ENCODE results near the gene SUN3. TPM values are rescaled to one million over a fixed set of nuclear protein-coding genes. Genes with fewer than 3 reads are reported as not detected.
A peak's percentile ranks its signal among the peaks of the same experiment; 100 is the strongest.

Gene SUN3
- total and polyA plus RNA-seq, 9 of the 15 experiments (the other 6 are each of a cell fraction or from before 2014, with no cell fraction given): 0.04 to 0.06 TPM; not detected in 7

DNA sequence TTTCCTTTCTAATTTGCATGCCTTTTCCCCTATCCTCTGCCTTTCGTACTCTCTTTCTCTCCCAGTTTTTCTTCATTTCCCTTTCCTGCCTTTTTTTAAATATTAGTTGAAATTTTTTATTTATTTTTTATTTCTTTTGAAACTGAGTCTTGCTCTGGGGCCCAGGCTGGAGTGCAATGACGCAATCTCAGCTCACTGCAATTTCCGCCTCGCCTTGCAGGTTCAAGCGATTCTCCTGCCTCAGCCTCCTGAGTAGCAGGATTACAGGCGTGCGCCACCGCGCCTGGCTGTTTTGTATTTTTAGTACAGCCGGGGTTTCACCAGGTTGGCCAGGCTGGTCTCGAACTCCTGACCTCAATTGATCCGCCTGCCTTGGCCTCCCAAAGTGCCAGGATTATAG, 29.5 kb downstream of the SUN3 start:
- H3K9me3 ChIP-seq (replicated peaks; ENCODE audit: control insufficient read depth, insufficient read depth, low read depth, low read length): no peaks in the 10 kb centered on the region
- 21% methylated on average over 12 of the region's 12 CpGs for WGBS (ENCODE audit: insufficient coverage, low coverage, missing lambda C conversion rate)
- TF ChIP-seq THRA (IDR thresholded peaks at IDR 0.05) (no peak), CEBPB (tag; IDR thresholded peaks at IDR 0.05) (peak; percentile 52), CEBPG (CRISPR knock-in tag; IDR thresholded peaks at IDR 0.05) (no peak), CEBPG (tag; conservative IDR thresholded peaks at IDR 0.05 in 1 of 2, IDR thresholded peaks at IDR 0.05 in 1 of 2) (peak; percentile 40 to 53; a peak in 3 of 4 replicates), ZBTB34 (CRISPR knock-in tag; IDR thresholded peaks at IDR 0.05) (no peak)
- TF ChIP-seq, protein P1, sequence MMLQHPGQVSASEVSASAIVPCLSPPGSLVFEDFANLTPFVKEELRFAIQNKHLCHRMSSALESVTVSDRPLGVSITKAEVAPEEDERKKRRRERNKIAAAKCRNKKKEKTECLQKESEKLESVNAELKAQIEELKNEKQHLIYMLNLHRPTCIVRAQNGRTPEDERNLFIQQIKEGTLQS (IDR thresholded peaks at IDR 0.05): peak; percentile 66
- TF ChIP-seq, protein P1 (CRISPR knock-in tag; conservative IDR thresholded peaks at IDR 0.05): no peak
- TF ChIP-seq, protein P2, sequence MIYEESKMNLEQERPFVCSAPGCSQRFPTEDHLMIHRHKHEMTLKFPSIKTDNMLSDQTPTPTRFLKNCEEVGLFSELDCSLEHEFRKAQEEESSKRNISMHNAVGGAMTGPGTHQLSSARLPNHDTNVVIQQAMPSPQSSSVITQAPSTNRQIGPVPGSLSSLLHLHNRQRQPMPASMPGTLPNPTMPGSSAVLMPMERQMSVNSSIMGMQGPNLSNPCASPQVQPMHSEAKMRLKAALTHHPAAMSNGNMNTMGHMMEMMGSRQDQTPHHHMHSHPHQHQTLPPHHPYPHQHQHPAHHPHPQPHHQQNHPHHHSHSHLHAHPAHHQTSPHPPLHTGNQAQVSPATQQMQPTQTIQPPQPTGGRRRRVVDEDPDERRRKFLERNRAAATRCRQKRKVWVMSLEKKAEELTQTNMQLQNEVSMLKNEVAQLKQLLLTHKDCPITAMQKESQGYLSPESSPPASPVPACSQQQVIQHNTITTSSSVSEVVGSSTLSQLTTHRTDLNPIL (CRISPR knock-in tag; IDR thresholded peaks at IDR 0.05): no peak
- no peak for DNase-seq (ENCODE audit: extremely low read depth in 1 of 4, low spot score in 3 of 4)
- intact Hi-C loops (cut with micrococcal nuclease) (no loop called here), in situ Hi-C loops (cut with MboI) (no loop called here)
- no peaks in the 10 kb centered on the region for H3K79me2 ChIP-seq (ENCODE audit: control insufficient read depth, insufficient read depth, low read length)
- H3K27ac ChIP-seq (ENCODE audit: extremely low read depth, low read depth, low read length): no peak overlapping the region
- no TSS peak for BruUV-seq (replicated peaks)
- no peak for ATAC-seq
- H3K4me1 ChIP-seq (replicated peaks in 1 of 2; ENCODE audit: control insufficient read depth in 2 of 2, insufficient read depth in 2 of 2, low read length in 2 of 2): no peaks in the 10 kb centered on the region
- ChIA-PET POLR2A (interaction anchor here (0.6 kb wide), 1 partner anchor 846 kb away, joined by 3 read pairs; no protein-coding TSS in a partner anchor), CTCF (ENCODE audit: low intra/inter-chr PET ratio) (no interaction called here)
- H3K4me3 ChIP-seq: no peak overlapping the region
- no peaks in the 10 kb centered on the region for H3K9me1 ChIP-seq (ENCODE audit: control insufficient read depth, insufficient read depth, low read length)
- no peak for FAIRE-seq
- H3K36me3 ChIP-seq (ENCODE audit: control insufficient read depth, insufficient read depth, low read length): no peaks in the 10 kb centered on the region
- no peaks in the 10 kb centered on the region for H3K27me3 ChIP-seq (ENCODE audit: control insufficient read depth in 2 of 2, insufficient read depth in 2 of 2, low read length in 2 of 2)
- no peak overlapping the region for H3K4me2 ChIP-seq (ENCODE audit: insufficient read depth, low read length)
- H4K20me1 ChIP-seq (replicated peaks; ENCODE audit: control insufficient read depth, insufficient read depth, low read length): no peaks in the 10 kb centered on the region; the same call in 1 of the 2 replicates
- no peak overlapping the region for H3K9ac ChIP-seq (ENCODE audit: insufficient read depth in 1 of 2, low read depth in 2 of 2, low read length in 2 of 2)
- H2AFZ ChIP-seq (ENCODE audit: low read depth, low read length): no peak overlapping the region
